AG08396 (cell line): ENCODE results near the gene PRKAG2.

Source experiments
- DNase-seq: peaks from one replicate; pipeline ENCODE4 v3.0.0; 2012; ENCODE audit warnings: low spot score, mixed read lengths

The PRKAG2 gene

GRCh38 chr7:151900986-151901621 is 24.2 kb upstream of the PRKAG2 start:
- DNase-seq: no peak

GRCh38 chr7:151900591-151900985 is 23.7 kb upstream of the PRKAG2 start:
- DNase-seq: no peak

- no peak for DNase-seq
These were observed 22.8 kb upstream of the PRKAG2 start for GRCh38 chr7:151899513-151900360.

GRCh38 chr7:151897951-151898686 is 21.2 kb upstream of the PRKAG2 start:
- DNase-seq: no peak

GRCh38 chr7:151897161-151897731 is 20.3 kb upstream of the PRKAG2 start:
- DNase-seq: no peak

- no peak for DNase-seq
These were observed 19.6 kb upstream of the PRKAG2 start for GRCh38 chr7:151896486-151896885.

- no peak for DNase-seq
These were observed 19.2 kb upstream of the PRKAG2 start for GRCh38 chr7:151896086-151896485.

- DNase-seq: no peak
These were observed 18.7 kb upstream of the PRKAG2 start for GRCh38 chr7:151895631-151896031.

- DNase-seq: no peak
These were observed 18.2 kb upstream of the PRKAG2 start for GRCh38 chr7:151895008-151895630.

- no peak for DNase-seq
These were observed 17.4 kb upstream of the PRKAG2 start for GRCh38 chr7:151894111-151895007.

GRCh38 chr7:151893405-151893923 is 16.5 kb upstream of the PRKAG2 start:
- no peak for DNase-seq

GRCh38 chr7:151891753-151892152 is 14.8 kb upstream of the PRKAG2 start:
- no peak for DNase-seq

GRCh38 chr7:151891182-151891581 is 14.3 kb upstream of the PRKAG2 start:
- no peak for DNase-seq

- DNase-seq: no peak
These were observed 13.6 kb upstream of the PRKAG2 start for GRCh38 chr7:151890355-151891004.

- DNase-seq: no peak
These were observed 12.8 kb upstream of the PRKAG2 start for GRCh38 chr7:151889406-151890354.

GRCh38 chr7:151888079-151889067 is 11.5 kb upstream of the PRKAG2 start:
- no peak for DNase-seq

GRCh38 chr7:151886783-151887182 is 9.9 kb upstream of the PRKAG2 start:
- DNase-seq: no peak

GRCh38 chr7:151885202-151885580 is 8.3 kb upstream of the PRKAG2 start:
- DNase-seq: no peak
